WERI-Rb-1 (cell line): ENCODE data around the gene KIAA0232.

Experiments
- DNase-seq: peaks from one replicate; pipeline ENCODE4 v3.0.0-alpha.2; 2020
- H3K27ac ChIP-seq: fragments of 250-450 bp; sonication (Bioruptor Pico); 2 replicates; pipeline ENCODE4 v1.5.1; 2020; ENCODE audit warnings: mild to moderate bottlenecking, moderate library complexity
- H3K27me3 ChIP-seq: fragments of 250-450 bp; sonication (Bioruptor Pico); 2 replicates; pipeline ENCODE4 v1.5.1; 2021; ENCODE audit warnings: mild to moderate bottlenecking, low read depth, moderate library complexity; ENCODE audit not compliant: insufficient read depth, severe bottlenecking
- H3K36me3 ChIP-seq: fragments of 250-450 bp; sonication (Bioruptor Pico); 2 replicates; pipeline ENCODE4 v1.5.1; 2020; ENCODE audit warnings: mild to moderate bottlenecking, moderate library complexity
- H3K4me3 ChIP-seq: 2 replicates; pipeline ENCODE4 v1.5.1; 2011; ENCODE audit warnings: low read depth, mild to moderate bottlenecking, control low read depth, low read length
- H3K9me3 ChIP-seq: fragments of 250-450 bp; sonication (Bioruptor Pico); 2 replicates; pipeline ENCODE4 v1.5.1; 2021; ENCODE audit warnings: mild to moderate bottlenecking, moderate library complexity; ENCODE audit not compliant: severe bottlenecking
- CTCF ChIP-seq: IDR thresholded peaks from 2 replicates; pipeline ENCODE4 v1.5.1; 2011; ENCODE audit warnings: low read depth, mild to moderate bottlenecking, control low read depth, inconsistent platforms, low read length

The KIAA0232 gene

DNA sequence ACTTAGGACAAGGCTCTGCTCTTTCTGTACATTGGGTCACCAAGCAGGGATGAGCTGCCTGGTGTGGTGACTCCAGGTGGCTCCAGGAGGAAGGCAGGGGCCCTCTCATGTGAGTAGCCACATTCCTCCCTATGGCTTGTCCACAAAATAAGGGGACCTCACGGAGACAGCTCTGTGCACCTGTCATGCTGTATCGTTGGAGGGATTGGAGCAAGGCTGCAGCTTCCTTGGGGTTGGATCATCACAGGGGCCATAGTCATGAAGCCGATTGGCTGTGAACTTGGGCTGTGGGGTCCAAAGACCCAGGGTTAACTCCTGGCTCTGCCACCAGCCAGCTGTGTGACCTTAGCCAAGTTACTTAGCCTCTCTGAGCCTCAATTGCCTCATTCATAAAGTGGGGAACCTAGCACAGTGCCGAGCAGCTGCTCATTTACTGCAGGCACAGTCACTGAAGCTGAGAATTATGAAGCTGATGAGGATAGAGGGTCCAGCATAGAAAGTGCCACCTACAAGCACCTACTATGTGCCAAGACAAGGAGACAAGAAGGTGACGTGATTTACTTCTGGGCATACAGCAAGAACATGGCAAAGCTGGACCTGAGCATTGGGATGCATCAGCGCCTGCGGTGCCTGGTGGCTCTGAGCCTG lies 11.8 kb upstream of the KIAA0232 start:
- H3K36me3 ChIP-seq, result no peaks in the 10 kb centered on the region
- no peak for TF ChIP-seq CTCF
- H3K27me3 ChIP-seq, result no peaks in the 10 kb centered on the region
- H3K4me3 ChIP-seq, result no peak overlapping the region
- H3K27ac ChIP-seq, result no peak overlapping the region
- H3K9me3 ChIP-seq, result no peaks in the 10 kb centered on the region
- no peak for DNase-seq

DNA sequence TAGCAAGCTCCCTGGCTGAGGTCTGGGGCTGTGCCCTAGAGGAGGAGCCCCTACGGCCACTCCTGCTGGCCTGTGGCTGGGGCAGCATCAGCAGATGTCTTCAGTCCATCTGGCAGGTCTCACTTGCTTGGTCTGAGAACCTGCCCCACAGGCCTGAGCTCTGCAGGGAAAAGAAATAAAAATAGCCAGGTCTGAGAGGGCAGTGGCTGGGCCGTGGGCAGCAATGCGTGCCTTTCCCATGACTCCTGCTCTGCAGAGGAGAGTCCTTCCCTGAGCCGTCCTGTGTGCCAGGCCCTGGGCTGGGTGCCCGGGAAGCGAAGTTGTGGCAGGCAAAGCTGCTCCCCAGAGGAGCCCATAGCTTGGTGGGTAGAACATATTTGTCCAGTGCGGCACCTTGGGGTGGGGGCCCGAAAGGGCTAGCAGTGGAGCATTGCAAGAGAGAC lies 11.3 kb upstream of the KIAA0232 start:
- no peaks in the 10 kb centered on the region for H3K27me3 ChIP-seq
- no peak for TF ChIP-seq CTCF
- H3K9me3 ChIP-seq, result no peaks in the 10 kb centered on the region
- H3K36me3 ChIP-seq, result no peaks in the 10 kb centered on the region
- H3K27ac ChIP-seq, result no peak overlapping the region
- no peak for DNase-seq
- no peak overlapping the region for H3K4me3 ChIP-seq

DNA sequence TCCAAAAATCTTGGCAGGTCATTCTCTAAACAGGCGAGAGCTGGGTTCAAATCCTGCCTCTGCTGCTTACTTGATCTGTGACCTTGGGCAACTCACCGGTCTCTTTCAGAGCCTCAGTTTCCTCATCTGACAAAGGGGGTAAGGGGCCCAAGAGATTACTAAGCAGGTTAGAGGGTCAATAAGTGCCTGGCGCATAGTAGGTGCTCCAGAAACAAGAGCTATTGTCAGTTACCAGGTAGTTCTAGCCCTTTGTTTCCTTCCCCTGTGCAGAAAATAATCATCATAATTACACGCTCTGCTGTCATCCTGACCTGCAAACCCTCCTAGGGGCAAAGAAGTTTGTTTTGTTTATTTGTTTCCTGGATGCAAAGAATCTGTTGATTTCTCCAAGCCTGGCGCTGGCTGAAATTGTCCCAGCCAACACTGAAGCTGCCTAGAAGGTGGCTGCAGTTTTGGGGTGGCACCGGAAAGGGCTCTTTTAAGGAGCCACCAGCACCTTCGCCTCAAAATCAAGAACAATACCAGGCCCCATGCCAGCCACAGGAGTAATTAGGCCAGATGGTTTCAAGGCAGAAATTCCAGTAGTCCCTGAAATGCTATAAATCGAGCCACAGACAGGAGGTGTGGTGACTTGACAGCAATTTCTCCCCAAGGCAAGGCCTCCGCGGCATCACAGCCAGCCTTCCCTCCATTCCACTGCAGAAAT lies 10.2 kb upstream of the KIAA0232 start:
- H3K36me3 ChIP-seq, result no peaks in the 10 kb centered on the region
- H3K4me3 ChIP-seq, result no peak overlapping the region
- no peak for DNase-seq
- no peaks in the 10 kb centered on the region for H3K27me3 ChIP-seq
- no peak for TF ChIP-seq CTCF
- H3K9me3 ChIP-seq, result no peaks in the 10 kb centered on the region
- H3K27ac ChIP-seq, result no peak overlapping the region

DNA sequence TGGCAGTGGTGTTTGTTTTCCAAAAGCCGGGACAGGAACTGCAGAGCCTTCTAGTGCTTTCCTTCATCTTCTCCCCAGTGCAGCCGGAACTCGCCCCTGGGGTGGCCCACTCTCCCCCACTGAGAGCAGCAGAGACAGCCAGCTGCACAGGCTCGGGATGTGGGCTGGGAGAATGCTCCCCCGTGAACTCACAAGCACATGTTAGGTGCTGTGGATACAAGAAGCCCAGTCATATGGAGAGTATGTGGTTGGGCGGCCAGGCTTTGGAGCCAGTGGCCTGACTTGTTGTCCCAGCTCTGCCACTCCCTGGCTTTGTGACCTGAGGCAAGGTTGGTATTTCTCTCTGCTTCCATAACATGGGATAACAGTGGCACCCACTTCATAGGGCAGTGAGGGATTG lies 9.4 kb upstream of the KIAA0232 start:
- H3K27ac ChIP-seq, result no peak overlapping the region
- DNase-seq, result no peak
- no peak overlapping the region for H3K4me3 ChIP-seq

GRCh38 chr4:6773616-6774540 lies 8.6 kb upstream of the KIAA0232 start:
- no peak for TF ChIP-seq CTCF
- no peaks in the 10 kb centered on the region for H3K27me3 ChIP-seq
- no peak overlapping the region for H3K4me3 ChIP-seq
- no peaks in the 10 kb centered on the region for H3K36me3 ChIP-seq
- no peak overlapping the region for H3K27ac ChIP-seq
- H3K9me3 ChIP-seq, result no peaks in the 10 kb centered on the region
- DNase-seq, result no peak

More for the DNA sequence above, 9.4 kb upstream of the KIAA0232 start:
- H3K27me3 ChIP-seq, result no peaks in the 10 kb centered on the region
- no peak for TF ChIP-seq CTCF
- no peaks in the 10 kb centered on the region for H3K9me3 ChIP-seq
- no peaks in the 10 kb centered on the region for H3K36me3 ChIP-seq
